GM18951 (cell line): Measurements from ENCODE around the gene IFT81.

Experiments
- POLR2A ChIP-seq: IDR thresholded peaks from 4 replicates; pipeline ENCODE4 v1.6.1; 2011; ENCODE audit warnings: mild to moderate bottlenecking; ENCODE audit not compliant: insufficient read length, insufficient read depth; ENCODE audit errors: extremely low read depth
- in situ Hi-C: fragments of 300-500 bp; cut with MboI; formaldehyde crosslinking; loops from one replicate; pipeline ENCODE4 v1.12.0; 2022; ENCODE audit warnings: low sequenced_read_pairs, mixed read lengths, inconsistent platforms; ENCODE audit not compliant: unreplicated experiment

IFT81 gene

GRCh38 chr12:110100315-110100970, 23.7 kb upstream of the IFT81 start:
- in situ Hi-C loops: loop anchor here (25.0 kb wide), 1 partner anchor 137 kb away; no protein-coding TSS in a partner anchor
- TF ChIP-seq POLR2A: no peak

DNA sequence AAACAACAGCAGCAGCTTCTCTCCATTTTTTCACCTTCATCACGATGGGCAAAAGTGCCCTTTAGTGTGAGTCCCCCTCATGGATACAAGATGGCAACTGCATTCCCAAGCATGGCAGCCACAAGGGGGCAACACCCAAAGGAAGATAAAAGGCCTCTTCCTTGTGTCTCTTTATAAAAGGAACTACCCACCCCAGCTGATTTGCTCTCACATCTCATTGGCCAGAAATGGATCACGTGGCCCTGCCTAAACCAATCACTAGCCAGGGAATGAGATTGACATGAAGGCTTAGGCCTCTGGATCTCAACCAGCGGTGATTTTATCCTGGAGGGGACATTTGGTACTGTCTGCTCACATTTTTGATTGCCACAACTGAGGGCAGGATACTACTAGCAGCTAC, 21.9 kb upstream of the IFT81 start:
- in situ Hi-C loops: loop anchor here (25.0 kb wide), 1 partner anchor 135 kb away; no protein-coding TSS in a partner anchor
- TF ChIP-seq POLR2A: no peak

DNA sequence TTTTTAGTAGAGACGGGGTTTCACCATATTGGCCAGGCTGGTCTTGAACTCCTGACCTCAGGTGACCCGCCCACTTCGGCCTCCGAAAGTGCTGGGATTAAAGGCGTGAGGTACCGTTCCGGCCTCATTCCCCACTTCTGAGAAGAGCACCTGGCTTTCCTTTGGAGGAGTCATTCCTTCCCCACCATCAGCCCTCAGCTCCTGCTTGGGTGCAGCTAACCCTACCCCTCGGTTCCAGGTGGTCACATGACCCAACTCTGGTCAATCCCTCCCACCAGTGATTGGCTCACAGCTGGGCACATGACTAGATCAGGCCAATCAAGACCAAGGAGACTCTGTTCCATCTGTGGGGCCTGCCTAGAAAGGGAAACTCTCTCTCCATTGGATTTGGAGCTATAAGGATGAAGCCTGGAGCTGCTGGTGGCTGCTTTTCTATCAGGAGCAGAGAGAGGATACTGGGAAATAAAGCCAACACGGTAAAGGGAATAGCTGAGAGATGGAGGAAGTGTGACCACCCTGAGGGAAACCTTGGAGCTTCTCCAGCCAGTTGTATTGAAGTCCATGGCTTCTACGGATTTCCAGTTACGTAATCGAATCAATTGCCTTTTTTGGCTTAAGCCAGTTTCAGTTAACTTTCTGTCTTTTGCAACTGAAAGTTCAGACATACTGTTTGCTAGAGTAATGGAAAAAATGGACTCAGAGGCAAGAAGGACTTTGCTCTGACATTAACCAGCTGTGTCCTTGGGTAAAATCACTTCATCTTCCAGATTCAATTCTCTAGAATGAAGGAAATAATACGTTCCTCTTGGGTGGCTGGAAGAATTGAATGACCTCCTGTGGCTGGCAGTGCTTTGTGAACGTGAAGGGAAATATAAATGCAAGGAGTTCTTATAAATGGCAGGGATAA, 19.7 kb upstream of the IFT81 start:
- TF ChIP-seq POLR2A: no peak
- in situ Hi-C loops: loop anchor here (25.0 kb wide), 1 partner anchor 133 kb away; no protein-coding TSS in a partner anchor

DNA sequence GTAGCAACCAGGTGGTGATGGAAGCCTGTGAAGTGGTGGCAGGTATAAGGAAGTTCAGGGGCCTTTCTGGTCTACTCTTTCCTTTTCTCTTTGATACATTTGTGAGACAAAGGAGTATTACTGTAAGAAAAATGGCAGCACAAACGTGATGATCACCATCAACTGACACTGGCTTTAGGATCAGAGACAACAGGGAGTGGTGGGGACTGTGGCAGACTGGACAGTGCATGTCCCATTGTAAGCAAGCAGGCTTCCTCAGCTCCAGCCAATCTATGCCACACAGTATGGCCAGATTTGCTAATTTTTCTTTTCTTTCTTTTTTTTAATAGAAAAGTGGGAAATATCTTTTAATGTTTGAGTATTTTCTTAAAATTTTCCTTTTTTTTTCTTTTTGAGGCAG, 19.0 kb upstream of the IFT81 start:
- no peak for TF ChIP-seq POLR2A
- in situ Hi-C loops: loop anchor here (25.0 kb wide), 1 partner anchor 132 kb away; no protein-coding TSS in a partner anchor

GRCh38 chr12:110105986-110106385, 18.2 kb upstream of the IFT81 start:
- TF ChIP-seq POLR2A: no peak
- in situ Hi-C loops: loop anchor here (25.0 kb wide), 1 partner anchor 131 kb away; no protein-coding TSS in a partner anchor

DNA sequence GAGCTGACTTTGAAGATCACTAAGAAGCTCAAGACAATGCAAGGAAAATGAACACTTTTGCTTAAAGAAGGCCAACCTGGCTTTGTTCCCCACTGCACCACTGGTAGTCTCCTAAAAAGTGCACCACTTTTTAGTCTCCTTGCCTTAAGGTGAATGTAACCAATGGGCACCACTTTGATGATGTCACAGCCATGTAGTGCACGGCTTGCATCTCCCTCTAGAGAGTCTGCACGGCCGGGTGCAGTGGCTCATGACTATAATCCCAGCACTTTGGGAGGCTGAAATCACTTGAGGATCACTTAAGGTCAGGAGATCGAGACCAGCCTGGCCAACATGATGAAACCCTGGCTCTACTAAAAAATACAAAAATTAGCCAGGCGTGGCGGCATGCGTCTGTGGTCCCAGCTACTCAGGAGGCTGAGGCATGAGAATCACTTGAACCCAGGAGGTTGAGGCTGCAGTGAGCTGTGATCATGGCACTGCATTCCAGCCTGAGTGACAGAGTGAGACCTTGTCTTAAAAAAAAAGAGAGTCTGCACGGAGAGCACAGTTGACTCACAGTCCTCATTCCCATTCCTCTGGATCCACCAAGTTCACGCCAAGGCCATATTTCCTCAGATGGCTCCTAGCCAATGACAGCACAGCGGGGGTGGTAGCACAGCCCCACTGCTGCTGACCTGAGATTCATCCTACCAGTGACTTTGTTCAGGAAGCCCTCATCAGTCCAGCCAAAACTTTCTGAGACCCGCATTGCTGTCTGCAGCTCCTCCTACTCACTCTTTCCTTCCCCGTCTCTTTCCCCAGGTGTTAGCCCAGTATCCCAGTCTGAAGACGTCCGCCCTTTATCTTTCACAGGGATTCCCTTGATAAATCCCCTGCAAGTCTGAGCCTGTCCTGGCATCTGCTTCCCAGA, 16.5 kb upstream of the IFT81 start:
- TF ChIP-seq POLR2A: no peak
- in situ Hi-C loops: loop anchor here (25.0 kb wide), 1 partner anchor 130 kb away; no protein-coding TSS in a partner anchor

DNA sequence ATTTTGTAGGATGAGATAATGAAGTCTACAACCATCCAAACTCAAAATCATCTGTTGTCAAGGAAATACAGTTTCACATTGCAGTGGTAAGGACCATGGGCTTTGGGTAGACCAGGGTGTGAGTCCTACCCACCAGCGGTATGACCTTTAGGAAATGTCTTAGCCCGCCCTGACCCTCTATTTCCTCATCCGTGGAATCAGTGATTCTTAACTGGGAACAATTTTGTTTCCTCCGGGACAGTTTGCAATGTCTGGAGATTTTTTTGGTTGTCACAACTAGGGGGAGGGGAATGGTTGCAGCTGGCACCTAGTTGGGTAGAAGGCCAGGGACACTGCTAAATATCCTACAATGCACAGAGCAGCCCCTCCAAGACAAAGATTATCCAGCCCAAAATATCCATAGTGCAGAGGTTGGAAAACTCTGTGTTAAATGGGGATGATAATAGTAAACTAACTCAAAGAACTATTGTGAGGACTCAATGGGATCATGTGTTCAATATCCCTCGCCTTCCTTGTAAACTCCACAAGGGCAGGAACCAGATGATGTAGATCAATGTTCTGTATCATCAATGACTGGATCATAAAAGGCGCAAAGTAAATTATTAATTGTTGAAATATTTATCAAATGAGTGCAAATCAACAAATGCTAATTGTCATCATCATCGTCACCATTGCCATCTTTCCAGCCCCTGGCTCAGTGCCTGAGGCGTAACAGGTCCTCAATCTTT, 15.7 kb upstream of the IFT81 start:
- in situ Hi-C loops: loop anchor here (25.0 kb wide), 1 partner anchor 129 kb away; no protein-coding TSS in a partner anchor
- no peak for TF ChIP-seq POLR2A

DNA sequence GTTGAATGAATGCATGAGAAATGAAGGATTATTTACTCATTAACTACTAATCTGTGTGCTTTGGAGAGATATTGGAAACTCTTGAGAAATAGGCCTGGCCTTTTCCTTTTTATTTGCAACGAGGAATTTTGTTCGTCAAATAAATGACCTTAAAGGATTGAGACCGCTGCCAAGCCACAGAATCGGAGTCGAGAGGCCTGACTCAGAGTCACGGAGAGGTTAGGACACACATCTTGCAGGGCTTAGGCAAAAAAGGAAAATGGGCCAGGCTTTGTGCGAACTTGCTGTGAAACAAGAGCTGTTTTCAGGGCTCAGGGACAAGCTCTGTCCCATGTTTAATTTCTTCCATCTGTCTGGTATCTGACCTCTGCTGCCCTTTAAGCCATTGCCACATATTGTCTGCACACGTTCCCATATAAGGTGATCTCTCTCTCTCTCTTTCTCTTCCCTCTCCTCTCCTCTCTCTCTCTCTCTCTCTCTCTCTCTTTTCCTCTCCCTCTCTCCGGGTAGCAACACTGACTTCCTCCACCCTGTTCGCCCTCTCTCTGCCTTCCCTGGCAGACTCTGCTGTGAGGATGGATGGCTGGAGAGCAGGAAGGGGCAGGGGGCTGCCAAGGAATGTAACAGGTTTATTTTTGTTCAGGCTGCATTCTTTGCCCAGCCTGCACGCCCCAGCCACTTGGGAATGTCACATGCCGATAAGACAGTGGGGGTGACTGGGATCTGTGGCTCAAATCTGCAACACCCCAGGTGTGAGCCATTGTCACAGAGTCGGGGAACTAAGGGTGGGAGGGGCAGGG, 14.9 kb upstream of the IFT81 start:
- in situ Hi-C loops: loop anchor here (25.0 kb wide), 1 partner anchor 128 kb away; no protein-coding TSS in a partner anchor
- TF ChIP-seq POLR2A: no peak

GRCh38 chr12:110109837-110110535, 14.2 kb upstream of the IFT81 start:
- in situ Hi-C loops: loop anchor here (25.0 kb wide), 1 partner anchor 127 kb away; no protein-coding TSS in a partner anchor
- TF ChIP-seq POLR2A: no peak

- TF ChIP-seq POLR2A: no peak
- in situ Hi-C loops: loop anchor here (25.0 kb wide), 1 partner anchor 126 kb away; no protein-coding TSS in a partner anchor
These were observed 12.5 kb upstream of the IFT81 start for GRCh38 chr12:110111476-110112334.
